Muscle layer of duodenum (tissue), 2 donors: Measurements from ENCODE around the gene UBQLN4.

ENCODE experiments used
- H3K27ac ChIP-seq: one replicate; pipeline ENCODE4 v1.7.0; 2013; ENCODE audit warnings: mild to moderate bottlenecking, low read length
- H3K27me3 ChIP-seq: one replicate; pipeline ENCODE4 v1.7.0; 2013; ENCODE audit warnings: low read depth, mild to moderate bottlenecking, control low read depth, low read length
- H3K36me3 ChIP-seq, 2 donors: one replicate each; pipeline ENCODE4 v1.7.0; 2013; ENCODE audit warnings: low read length in 2 of 2, control low read depth in 1 of 2, mild to moderate bottlenecking in 1 of 2; ENCODE audit not compliant: insufficient read depth in 2 of 2, control insufficient read depth in 1 of 2
- H3K4me1 ChIP-seq, 2 donors: one replicate each; pipeline ENCODE4 v1.7.0; 2013; ENCODE audit warnings: low read length in 2 of 2, mild to moderate bottlenecking in 2 of 2, control low read depth in 1 of 2, moderate library complexity in 1 of 2; ENCODE audit not compliant: insufficient read depth in 2 of 2, control insufficient read depth in 1 of 2
- H3K4me3 ChIP-seq, 2 donors: one replicate each; pipeline ENCODE4 v1.7.0; 2013; ENCODE audit warnings: low read length in 2 of 2, low read depth in 1 of 2, mild to moderate bottlenecking in 1 of 2
- H3K9me3 ChIP-seq, 2 donors: one replicate each; pipeline ENCODE4 v1.7.0; 2013; ENCODE audit warnings: low read length in 2 of 2, control low read depth in 1 of 2, mild to moderate bottlenecking in 1 of 2; ENCODE audit not compliant: control insufficient read depth in 1 of 2
- donor health status: healthy.

UBQLN4 gene

DNA sequence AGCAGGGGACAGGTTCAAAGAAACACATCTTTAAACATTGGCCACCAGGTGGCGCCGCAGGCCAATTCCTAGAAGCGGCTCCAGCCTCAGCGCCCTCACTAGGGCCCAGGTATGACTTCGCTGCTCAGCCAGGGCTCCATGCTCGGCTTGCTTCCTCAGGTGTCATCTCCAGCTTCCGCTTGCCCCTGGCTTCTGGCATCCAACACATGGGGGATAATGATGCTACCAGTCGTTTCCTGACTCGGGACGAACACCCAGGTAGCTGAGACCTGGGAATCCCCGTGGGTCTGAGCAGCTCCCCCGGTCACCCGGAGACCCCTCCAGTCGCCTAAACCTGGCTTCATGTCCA lies 37.2 kb upstream of the UBQLN4 start:
- Histone ChIP-seq H3K9me3 (no peaks in the 10 kb centered on the region), H3K27ac (no peak overlapping the region)

DNA sequence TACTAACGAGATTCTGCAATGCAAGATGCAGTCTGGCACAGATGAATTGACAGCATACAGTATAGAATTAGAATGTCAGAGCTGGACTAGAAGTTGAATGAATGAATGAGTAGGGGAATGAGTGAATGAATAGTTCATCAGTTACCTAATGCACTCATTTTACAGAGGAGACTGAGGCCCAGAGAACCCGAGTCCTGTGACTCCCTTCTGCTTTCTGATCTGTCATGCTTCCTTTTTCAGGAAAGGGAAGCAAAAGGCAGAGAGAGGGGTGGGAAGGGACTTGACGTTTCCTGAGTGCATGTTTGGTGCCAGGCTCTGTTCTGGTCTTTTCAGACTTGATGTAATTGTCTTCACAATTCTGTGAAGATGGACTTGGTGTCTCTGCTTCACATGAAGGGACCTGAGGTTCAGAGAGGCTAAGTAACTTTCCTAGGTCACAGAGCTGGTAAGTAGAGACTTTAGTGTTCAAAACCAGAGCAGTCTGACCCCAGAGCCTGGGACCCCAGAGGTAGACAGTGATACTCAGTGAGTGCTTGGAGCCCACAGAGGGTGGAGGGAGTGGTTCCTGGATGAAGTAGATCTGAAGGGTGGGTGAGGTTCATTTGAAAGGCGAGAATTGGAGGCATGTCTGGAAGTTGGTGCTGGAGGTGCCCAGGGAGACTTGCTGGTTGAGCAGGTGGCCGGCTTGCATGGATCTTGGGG lies 36.7 kb upstream of the UBQLN4 start:
- no peak overlapping the region for H3K27ac ChIP-seq
- H3K4me3 ChIP-seq: no peak overlapping the region
- H3K4me1 ChIP-seq: peaks cover 0 to 13% of the 10 kb centered on the region in 2 donors

More for the DNA sequence above, 37.2 kb upstream of the UBQLN4 start:
- Histone ChIP-seq H3K27me3 (no peaks in the 10 kb centered on the region), H3K36me3 (no peaks in the 10 kb centered on the region), H3K4me3 (no peak overlapping the region), H3K4me1 (peaks cover 0 to 13% of the 10 kb centered on the region in 2 donors)

DNA sequence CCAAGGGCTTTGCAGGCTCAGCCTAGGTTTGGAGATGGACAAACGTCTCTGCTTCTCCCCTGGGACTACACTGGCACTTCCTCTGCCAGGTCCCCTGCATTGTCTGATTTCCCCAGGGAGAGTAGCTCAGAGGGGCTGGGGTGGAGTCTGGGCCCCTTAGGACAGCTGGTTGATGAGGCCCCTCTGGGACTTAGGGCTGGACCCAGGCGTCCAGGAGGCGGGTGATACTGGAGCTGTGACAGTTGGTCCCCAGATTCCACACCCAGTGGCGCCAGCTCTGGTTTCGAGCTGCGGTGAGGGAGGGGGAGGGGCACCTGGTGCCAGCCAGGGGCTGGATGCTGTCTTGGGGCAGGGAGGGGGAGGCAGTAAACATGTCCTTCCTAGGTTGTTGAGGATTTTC lies 36.1 kb upstream of the UBQLN4 start:
- Histone ChIP-seq H3K4me1 (peaks cover 0 to 14% of the 10 kb centered on the region in 2 donors), H3K9me3 (no peaks in the 10 kb centered on the region), H3K36me3 (no peaks in the 10 kb centered on the region), H3K4me3 (no peak overlapping the region), H3K27me3 (no peaks in the 10 kb centered on the region), H3K27ac (no peak overlapping the region)

More for the DNA sequence above, 36.7 kb upstream of the UBQLN4 start:
- Histone ChIP-seq H3K36me3 (no peaks in the 10 kb centered on the region), H3K9me3 (no peaks in the 10 kb centered on the region), H3K27me3 (no peaks in the 10 kb centered on the region)

DNA sequence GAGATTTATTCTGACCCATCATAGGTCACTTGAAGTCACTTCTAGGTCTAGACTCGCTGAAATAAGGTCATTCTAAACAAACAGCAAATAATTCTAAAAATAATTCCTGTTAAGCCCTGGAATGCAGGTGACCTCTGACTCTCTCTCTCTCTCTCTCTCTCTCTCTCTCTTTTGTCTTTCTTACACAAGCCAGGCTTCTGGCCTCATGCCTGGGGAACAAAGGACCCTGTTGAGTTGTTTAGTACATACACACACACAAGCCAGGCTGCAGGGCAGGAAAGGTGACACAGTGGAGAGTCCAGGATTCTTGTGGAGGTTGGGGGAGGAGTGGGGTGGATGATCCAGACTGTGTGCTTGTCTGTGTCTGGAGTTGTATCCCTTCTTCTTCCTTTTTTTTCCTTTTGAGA lies 32.7 kb upstream of the UBQLN4 start:
- no peaks in the 10 kb centered on the region for H3K27me3 ChIP-seq
- H3K4me3 ChIP-seq: no peak overlapping the region
- H3K4me1 ChIP-seq: peaks cover 0 to 35% of the 10 kb centered on the region in 2 donors
- H3K9me3 ChIP-seq: no peaks in the 10 kb centered on the region
- no peak overlapping the region for H3K27ac ChIP-seq
- H3K36me3 ChIP-seq: no peaks in the 10 kb centered on the region

DNA sequence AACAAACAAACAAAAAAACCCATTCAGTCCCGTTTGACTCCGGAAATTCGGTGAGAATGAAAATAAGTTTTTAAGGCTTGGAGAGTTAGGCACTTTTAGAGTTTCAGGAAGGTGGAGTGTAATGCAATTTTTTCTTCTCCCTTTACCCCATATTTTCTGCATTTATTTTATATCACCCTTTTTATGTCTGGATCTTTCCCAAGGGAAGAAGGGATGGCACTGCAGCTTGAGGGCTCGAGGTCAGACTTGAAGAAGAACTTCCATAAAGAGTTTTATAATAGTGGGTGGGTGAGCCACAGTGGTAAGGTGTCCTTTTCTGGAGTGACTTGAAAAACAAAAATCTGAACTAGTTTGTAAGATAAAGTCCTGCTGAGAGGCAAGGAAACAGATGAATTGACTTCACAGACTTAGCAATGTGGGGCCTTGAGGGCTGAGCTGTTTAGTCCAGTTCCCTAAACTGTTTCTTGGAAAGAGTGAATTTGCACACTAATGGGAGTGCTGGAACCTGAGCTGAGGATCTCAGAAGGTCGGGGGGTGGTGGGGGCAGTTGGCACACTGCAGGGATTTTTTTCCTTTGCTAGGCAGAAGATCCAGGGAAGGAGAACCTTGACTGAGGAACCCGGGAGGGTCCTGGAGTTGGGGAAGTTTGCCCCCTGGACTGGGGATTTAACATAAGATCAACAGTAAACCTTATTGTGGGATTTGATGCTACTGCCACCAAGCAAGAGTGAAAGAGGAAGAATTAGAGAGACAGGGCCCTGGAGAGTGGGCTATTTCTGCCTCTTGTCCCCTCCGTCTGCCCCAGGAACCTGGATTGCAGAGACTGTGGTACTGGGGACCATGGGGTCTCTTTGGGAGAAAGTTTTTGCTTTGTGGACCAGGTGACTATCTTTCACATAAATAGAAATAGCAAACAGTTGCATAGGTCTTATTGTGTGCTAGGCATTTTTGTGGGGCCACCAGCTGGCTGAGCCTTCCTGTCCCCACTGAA lies 30.5 kb upstream of the UBQLN4 start:
- H3K4me1 ChIP-seq: peaks cover 0 to 34% of the 10 kb centered on the region in 2 donors
- H3K4me3 ChIP-seq: no peak overlapping the region
- H3K27me3 ChIP-seq: peaks cover 4% of the 10 kb centered on the region
- no peaks in the 10 kb centered on the region for H3K36me3 ChIP-seq
- no peaks in the 10 kb centered on the region for H3K9me3 ChIP-seq
- H3K27ac ChIP-seq: no peak overlapping the region

DNA sequence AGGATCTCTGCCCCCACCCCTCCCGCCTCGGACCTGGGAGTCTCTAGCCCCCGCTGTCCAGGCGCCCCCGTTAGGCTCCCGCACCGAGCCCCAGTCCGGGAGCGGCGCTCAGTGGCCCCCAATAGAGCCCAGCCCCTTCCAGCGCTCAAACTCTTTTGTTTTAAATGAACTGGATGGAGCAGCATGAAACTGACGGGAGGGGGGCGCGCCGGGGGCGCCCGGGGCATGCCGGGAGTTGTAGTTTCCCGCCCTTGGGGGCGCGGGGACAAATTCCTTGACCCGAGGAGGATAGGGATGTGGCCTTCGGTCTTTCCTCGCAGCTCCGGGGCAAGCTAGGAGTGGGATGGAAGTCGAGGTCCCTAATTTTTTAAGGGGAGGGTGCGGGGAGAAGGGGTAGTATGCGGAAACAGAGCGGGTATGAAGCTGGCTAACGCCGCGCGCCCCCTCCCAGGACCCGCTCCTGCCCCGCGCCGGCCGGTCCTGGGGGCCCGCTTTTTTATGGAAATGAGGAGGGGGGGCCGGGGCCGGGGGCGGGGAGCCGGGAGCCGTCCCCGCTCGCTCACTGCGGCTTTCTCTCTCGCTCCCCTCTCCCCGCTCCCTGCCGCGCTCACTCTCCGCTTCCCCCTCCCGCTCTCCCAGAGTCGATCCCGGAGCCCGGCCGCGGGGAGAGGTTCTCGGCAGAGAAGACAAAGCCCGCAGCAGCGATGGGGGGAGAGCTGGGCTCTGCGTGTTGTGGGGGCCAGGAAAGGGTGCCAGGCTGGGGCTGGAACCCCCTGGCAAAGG lies 28.9 kb upstream of the UBQLN4 start, which contains the start of gene MEX3A:
TSS of gene MEX3A (minus strand) at position 157 of the 783 bp plus-strand sequence. CDS start 467 bp downstream, outside the sequence.
- H3K9me3 ChIP-seq: no peaks in the 10 kb centered on the region
- H3K27me3 ChIP-seq: peaks cover 4% of the 10 kb centered on the region
- H3K27ac ChIP-seq: no peak within 1 kb of the TSS
- peaks cover 0 to 34% of the 10 kb centered on the region in 2 donors for H3K4me1 ChIP-seq
- H3K4me3 ChIP-seq: peak within 1 kb of the TSS; percentile 73 to 87
- H3K36me3 ChIP-seq: no peaks in the 10 kb centered on the region

DNA sequence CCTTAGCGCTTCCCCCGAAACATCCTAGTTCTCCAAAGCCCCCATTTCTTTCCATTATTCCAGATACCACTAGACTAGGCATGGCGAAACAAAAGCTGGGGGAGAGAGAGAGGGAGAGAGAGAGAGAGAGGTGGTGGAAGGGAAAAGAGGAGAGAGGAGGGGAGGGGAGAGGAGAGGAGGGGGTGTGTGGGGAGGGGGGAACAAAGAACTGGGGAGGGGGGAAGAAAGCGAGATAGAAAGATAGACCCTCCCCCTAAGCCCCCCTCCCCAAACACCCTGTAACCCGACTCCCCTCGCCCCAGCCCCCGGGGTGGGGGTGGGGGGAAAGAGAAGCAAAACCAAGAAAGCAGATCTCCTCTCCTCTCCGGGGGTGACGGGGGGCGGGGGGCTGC lies 28.3 kb upstream of the UBQLN4 start:
- H3K27ac ChIP-seq: no peak overlapping the region
- H3K4me1 ChIP-seq: peaks cover 0 to 32% of the 10 kb centered on the region in 2 donors
- no peaks in the 10 kb centered on the region for H3K36me3 ChIP-seq
- H3K4me3 ChIP-seq: peak overlapping the region; percentile 73 to 87
- H3K27me3 ChIP-seq: peaks cover 4% of the 10 kb centered on the region
- H3K9me3 ChIP-seq: no peaks in the 10 kb centered on the region

DNA sequence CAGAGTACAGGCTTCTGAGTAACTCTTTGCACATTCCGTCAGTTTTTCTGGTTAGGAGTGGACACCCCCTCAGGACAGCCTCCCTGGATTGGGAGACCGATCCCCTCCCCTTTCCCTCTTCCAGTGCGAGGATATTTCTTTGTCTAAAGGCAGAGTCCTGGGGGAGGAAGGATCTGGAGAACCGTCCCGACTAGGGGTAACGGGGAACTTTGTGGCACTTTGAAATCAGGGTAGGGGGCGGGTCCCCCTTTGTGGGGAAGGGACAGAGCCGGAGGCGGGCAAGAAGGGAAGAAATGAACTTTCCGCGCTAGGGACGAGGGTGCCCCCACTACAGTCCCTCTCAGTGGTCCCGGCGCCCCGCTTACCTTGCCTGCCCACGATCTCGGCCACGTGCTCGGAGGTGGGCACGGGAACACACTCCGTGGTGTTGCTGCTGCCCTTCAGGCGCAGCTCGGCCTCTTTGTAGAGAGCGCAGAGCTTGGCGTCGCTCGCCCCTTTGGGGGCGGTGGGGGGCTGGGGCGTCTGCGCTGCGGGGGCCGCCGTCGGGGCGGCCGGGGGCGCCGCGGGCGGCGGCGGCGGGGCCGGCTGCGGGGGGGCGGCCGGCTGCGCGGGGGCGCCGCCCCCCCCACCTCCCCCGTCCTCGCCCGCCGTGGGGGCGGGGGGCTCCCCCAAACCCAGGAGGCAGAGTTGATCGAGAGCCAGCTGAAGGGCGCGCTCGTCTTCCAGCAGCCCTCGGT lies 27.8 kb upstream of the UBQLN4 start:
- H3K9me3 ChIP-seq: no peaks in the 10 kb centered on the region
- peaks cover 4% of the 10 kb centered on the region for H3K27me3 ChIP-seq
- H3K27ac ChIP-seq: no peak overlapping the region
- peak overlapping the region; percentile 73 to 87 for H3K4me3 ChIP-seq
- no peaks in the 10 kb centered on the region for H3K36me3 ChIP-seq
- peaks cover 0 to 27% of the 10 kb centered on the region in 2 donors for H3K4me1 ChIP-seq

DNA sequence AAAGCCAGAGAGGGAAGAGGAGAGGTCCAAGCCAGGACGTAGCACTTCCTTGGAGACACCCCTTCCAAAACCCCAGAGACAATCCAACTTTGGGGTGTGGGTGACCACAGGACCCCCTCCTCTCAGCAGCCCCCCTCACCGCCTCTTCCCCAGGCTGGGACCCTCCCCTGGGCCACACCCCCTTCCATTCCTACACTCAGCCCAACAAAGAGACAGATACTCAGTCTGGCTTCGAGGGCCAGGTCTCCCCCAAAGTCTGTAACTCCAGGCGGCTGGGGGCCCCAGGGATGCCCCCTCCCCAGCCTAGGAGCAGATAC lies 27.2 kb upstream of the UBQLN4 start:
- H3K27me3 ChIP-seq: peaks cover 4% of the 10 kb centered on the region
- no peaks in the 10 kb centered on the region for H3K9me3 ChIP-seq
- peaks cover 0 to 23% of the 10 kb centered on the region in 2 donors for H3K4me1 ChIP-seq
- H3K36me3 ChIP-seq: no peaks in the 10 kb centered on the region
- no peak overlapping the region for H3K4me3 ChIP-seq
- H3K27ac ChIP-seq: no peak overlapping the region

DNA sequence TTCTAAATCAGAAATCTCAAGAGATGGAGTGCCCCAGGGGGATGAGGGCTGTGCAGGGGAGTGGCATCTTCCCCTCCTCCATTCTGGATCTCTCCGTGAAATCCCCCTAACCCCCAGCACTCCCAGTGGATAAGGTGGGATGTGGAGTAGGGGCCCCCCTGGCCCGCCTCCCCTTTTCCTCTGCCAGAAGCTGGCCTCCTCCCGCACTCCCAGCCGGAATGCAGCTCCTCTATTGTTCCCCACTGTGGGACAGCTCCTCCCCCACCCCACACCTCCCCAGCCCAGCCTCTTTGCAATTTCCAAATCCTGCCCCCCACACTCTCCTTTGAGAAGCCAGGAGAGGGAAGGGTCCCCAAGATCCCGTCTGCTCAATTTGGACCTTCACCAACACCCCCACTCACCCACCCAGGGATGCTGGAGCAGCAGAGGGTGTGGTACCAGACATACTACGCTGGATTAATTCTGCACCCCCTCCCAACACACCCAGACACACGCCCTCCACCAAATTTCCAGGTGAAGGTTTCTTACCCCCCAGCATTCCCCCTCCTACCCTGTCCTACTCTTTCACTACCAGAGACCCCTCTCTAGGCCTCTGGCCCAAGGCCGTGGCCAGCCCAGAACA lies 26.8 kb upstream of the UBQLN4 start:
- peaks cover 0 to 23% of the 10 kb centered on the region in 2 donors for H3K4me1 ChIP-seq

More for the DNA sequence above, 26.8 kb upstream of the UBQLN4 start:
- H3K27me3 ChIP-seq: peaks cover 4% of the 10 kb centered on the region
- no peaks in the 10 kb centered on the region for H3K36me3 ChIP-seq
- H3K9me3 ChIP-seq: no peaks in the 10 kb centered on the region
- no peak overlapping the region for H3K4me3 ChIP-seq
- no peak overlapping the region for H3K27ac ChIP-seq
